A673 (cell line): Measurements from ENCODE around the gene ABCA2.

Experiments used
- EZH2 ChIP-seq: fragments of 200-600 bp; sonication (generic); IDR thresholded peaks from 2 replicates; pipeline ENCODE4 v1.6.1; 2017; ENCODE audit warnings: borderline replicate concordance, low read depth, mild to moderate bottlenecking, mixed read lengths, antibody characterized with exemption, low read length; ENCODE audit not compliant: poor library complexity, severe bottlenecking
- TF ChIP-seq, protein P1 (sequence below): fragments of 300-800, 200-600 bp; sonication (generic); conservative IDR thresholded peaks from 2 replicates; pipeline ENCODE4 v1.5.1; 2017; ENCODE audit warnings: low read depth, mild to moderate bottlenecking, antibody characterized with exemption, low read length, moderate library complexity, mixed read lengths

DNA sequence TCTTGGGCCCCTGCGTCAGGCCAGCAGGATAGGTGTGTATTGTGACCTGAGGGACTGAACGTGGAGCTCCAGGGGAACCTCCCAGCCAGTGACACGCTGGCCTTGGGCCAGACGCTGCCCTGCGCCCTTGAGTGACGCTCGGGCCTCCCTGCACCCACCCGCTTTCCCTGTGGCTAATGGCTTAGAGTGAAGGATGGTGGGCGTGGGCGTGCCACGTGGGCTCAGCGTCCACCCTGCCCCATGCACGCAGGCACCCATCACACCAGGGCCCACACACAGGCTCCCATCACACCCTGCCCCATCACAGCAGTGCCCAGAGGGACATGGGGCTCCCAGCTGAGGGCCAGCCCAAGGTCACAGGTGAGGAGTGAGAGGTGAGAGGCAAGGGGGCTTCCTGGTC lies 9.0 kb upstream of the ABCA2 start:
- TF ChIP-seq, protein P1, sequence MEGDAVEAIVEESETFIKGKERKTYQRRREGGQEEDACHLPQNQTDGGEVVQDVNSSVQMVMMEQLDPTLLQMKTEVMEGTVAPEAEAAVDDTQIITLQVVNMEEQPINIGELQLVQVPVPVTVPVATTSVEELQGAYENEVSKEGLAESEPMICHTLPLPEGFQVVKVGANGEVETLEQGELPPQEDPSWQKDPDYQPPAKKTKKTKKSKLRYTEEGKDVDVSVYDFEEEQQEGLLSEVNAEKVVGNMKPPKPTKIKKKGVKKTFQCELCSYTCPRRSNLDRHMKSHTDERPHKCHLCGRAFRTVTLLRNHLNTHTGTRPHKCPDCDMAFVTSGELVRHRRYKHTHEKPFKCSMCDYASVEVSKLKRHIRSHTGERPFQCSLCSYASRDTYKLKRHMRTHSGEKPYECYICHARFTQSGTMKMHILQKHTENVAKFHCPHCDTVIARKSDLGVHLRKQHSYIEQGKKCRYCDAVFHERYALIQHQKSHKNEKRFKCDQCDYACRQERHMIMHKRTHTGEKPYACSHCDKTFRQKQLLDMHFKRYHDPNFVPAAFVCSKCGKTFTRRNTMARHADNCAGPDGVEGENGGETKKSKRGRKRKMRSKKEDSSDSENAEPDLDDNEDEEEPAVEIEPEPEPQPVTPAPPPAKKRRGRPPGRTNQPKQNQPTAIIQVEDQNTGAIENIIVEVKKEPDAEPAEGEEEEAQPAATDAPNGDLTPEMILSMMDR: no peak
- TF ChIP-seq EZH2: no peak
